MM.1S (cell line): Measurements from ENCODE around the gene NEMF.
"Not testable (repeated sequence)": the region's sequence is repeated elsewhere in the genome, so short reads cannot be mapped to it uniquely, and the experiment has no call there.

Experiments
- DNase-seq: peaks from one replicate; pipeline ENCODE4 v3.0.0-alpha.2; 2015
- H2AFZ ChIP-seq: fragments of 300-600 bp; sonication (generic); 2 replicates; pipeline ENCODE4 v1.6.0; 2016; ENCODE audit warnings: antibody characterized with exemption, low read length
- H3F3A ChIP-seq: fragments of 300-600 bp; sonication (generic); 2 replicates; pipeline ENCODE4 v1.6.1; 2016; ENCODE audit warnings: mild to moderate bottlenecking, antibody characterized with exemption, low read length, moderate library complexity, mixed read lengths; ENCODE audit not compliant: insufficient read depth
- H3K27ac ChIP-seq: fragments of 300-600 bp; sonication (generic); 2 replicates; pipeline ENCODE4 v1.5.1; 2016; ENCODE audit warnings: mild to moderate bottlenecking, low read length
- H3K27me3 ChIP-seq: fragments of 300-600 bp; sonication (generic); replicated peaks from 2 replicates; pipeline ENCODE4 v1.6.0; 2016; ENCODE audit warnings: low read length; ENCODE audit not compliant: insufficient read depth
- H3K36me3 ChIP-seq: fragments of 300-600 bp; sonication (generic); replicated peaks from 2 replicates; pipeline ENCODE4 v1.6.1; 2016; ENCODE audit warnings: mild to moderate bottlenecking, low read length, mixed read lengths; ENCODE audit not compliant: insufficient read depth
- H3K4me1 ChIP-seq: fragments of 300-600 bp; sonication (generic); 2 replicates; pipeline ENCODE4 v1.6.1; 2016; ENCODE audit warnings: low read length, mixed read lengths
- H3K4me2 ChIP-seq: fragments of 300-600 bp; sonication (generic); 2 replicates; pipeline ENCODE4 v1.6.0; 2016; ENCODE audit warnings: low read depth, low read length
- H3K4me3 ChIP-seq: fragments of 300-600 bp; sonication (generic); 2 replicates; pipeline ENCODE4 v1.5.1; 2016; ENCODE audit warnings: low read length, mixed read lengths
- H3K79me2 ChIP-seq: fragments of 300-600 bp; sonication (generic); 2 replicates; pipeline ENCODE4 v1.6.1; 2016; ENCODE audit warnings: mixed run types, low read length, mixed read lengths
- H3K9ac ChIP-seq: fragments of 300-600 bp; sonication (generic); 2 replicates; pipeline ENCODE4 v1.6.1; 2016; ENCODE audit warnings: low read length, mixed read lengths
- H3K9me2 ChIP-seq: fragments of 300-600 bp; sonication (generic); replicated peaks from 2 replicates; pipeline ENCODE4 v1.6.1; 2016; ENCODE audit warnings: mild to moderate bottlenecking, low read length, mixed read lengths; ENCODE audit not compliant: insufficient read depth
- H3K9me3 ChIP-seq: fragments of 300-600 bp; sonication (generic); replicated peaks from 2 replicates; pipeline ENCODE4 v1.6.1; 2016; ENCODE audit warnings: mild to moderate bottlenecking, low read length, mixed read lengths; ENCODE audit not compliant: insufficient read depth
- H4K20me1 ChIP-seq: fragments of 300-600 bp; sonication (generic); 2 replicates; pipeline ENCODE4 v1.6.1; 2016; ENCODE audit warnings: mild to moderate bottlenecking, low read length, moderate library complexity, mixed read lengths; ENCODE audit not compliant: insufficient read depth
- CTCF ChIP-seq: fragments of 300-600 bp; sonication (generic); IDR thresholded peaks from 2 replicates; pipeline ENCODE4 v1.5.1; 2016; ENCODE audit warnings: antibody characterized with exemption, low read length, mixed read lengths
- EZH2 ChIP-seq: fragments of 300-600 bp; sonication (generic); optimal IDR thresholded peaks from 2 replicates; pipeline ENCODE3; 2017; ENCODE audit warnings: low read depth, mild to moderate bottlenecking, antibody characterized with exemption, low read length, mixed read lengths
- EZH2phosphoT487 ChIP-seq: fragments of 300-600 bp; sonication (generic); IDR thresholded peaks from 2 replicates; pipeline ENCODE4 v1.6.1; 2018; ENCODE audit warnings: antibody characterized with exemption, low read length

Gene NEMF

GRCh38 chr14:49875640-49876198, 23.1 kb upstream of the NEMF start:
- no peak for DNase-seq
- no peak overlapping the region for H3K27ac ChIP-seq
- H3K79me2 ChIP-seq = no peaks in the 10 kb centered on the region
- H3K9ac ChIP-seq = no peak overlapping the region
- H3K4me3 ChIP-seq = no peak overlapping the region
- no peak overlapping the region for H3K4me2 ChIP-seq
- H3K4me1 ChIP-seq = no peaks in the 10 kb centered on the region
- H3K27me3 ChIP-seq = no peaks in the 10 kb centered on the region
- H4K20me1 ChIP-seq = no peaks in the 10 kb centered on the region
- H3K9me2 ChIP-seq = no peaks in the 10 kb centered on the region
- no peak for TF ChIP-seq EZH2
- TF ChIP-seq CTCF = no peak
- no peak for TF ChIP-seq EZH2phosphoT487
- H3K36me3 ChIP-seq = no peaks in the 10 kb centered on the region
- H3K9me3 ChIP-seq = no peaks in the 10 kb centered on the region
- no peaks in the 10 kb centered on the region for H3F3A ChIP-seq
- no peak overlapping the region for H2AFZ ChIP-seq

- not testable (repeated sequence) for H3K4me3 ChIP-seq, H3K79me2 ChIP-seq, H3K9me2 ChIP-seq, H3K27ac ChIP-seq, DNase-seq, H3K36me3 ChIP-seq, H3K9me3 ChIP-seq, H4K20me1 ChIP-seq, H2AFZ ChIP-seq, H3K4me2 ChIP-seq, H3F3A ChIP-seq, H3K27me3 ChIP-seq, H3K9ac ChIP-seq, H3K4me1 ChIP-seq
Measured at GRCh38 chr14:49873548-49873947, 21.0 kb upstream of the NEMF start.

- no peak overlapping the region for H3K9ac ChIP-seq
- H3K9me3 ChIP-seq = no peaks in the 10 kb centered on the region
- no peak for DNase-seq
- H3K27me3 ChIP-seq = no peaks in the 10 kb centered on the region
- no peaks in the 10 kb centered on the region for H4K20me1 ChIP-seq
- H3F3A ChIP-seq = peaks cover 8% of the 10 kb centered on the region
- H3K79me2 ChIP-seq = no peaks in the 10 kb centered on the region
- no peaks in the 10 kb centered on the region for H3K36me3 ChIP-seq
- peaks cover 4% of the 10 kb centered on the region for H3K4me1 ChIP-seq
- no peaks in the 10 kb centered on the region for H3K9me2 ChIP-seq
- no peak overlapping the region for H3K4me2 ChIP-seq
- H3K27ac ChIP-seq = no peak overlapping the region
- no peak overlapping the region for H2AFZ ChIP-seq
- no peak overlapping the region for H3K4me3 ChIP-seq
- TF ChIP-seq EZH2phosphoT487 (no peak), EZH2 (no peak), CTCF (no peak)
Measured at GRCh38 chr14:49870908-49871307, 18.3 kb upstream of the NEMF start.

GRCh38 chr14:49868720-49869114, 16.1 kb upstream of the NEMF start:
- no peak for DNase-seq
- no peaks in the 10 kb centered on the region for H4K20me1 ChIP-seq
- no peaks in the 10 kb centered on the region for H3K27me3 ChIP-seq
- no peaks in the 10 kb centered on the region for H3K9me3 ChIP-seq
- H3K9me2 ChIP-seq = no peaks in the 10 kb centered on the region
- H3K4me3 ChIP-seq = peak overlapping the region; percentile 59
- H3K4me1 ChIP-seq = peaks cover 13% of the 10 kb centered on the region
- H3K36me3 ChIP-seq = no peaks in the 10 kb centered on the region
- H3K27ac ChIP-seq = peak overlapping the region; percentile 79; the same call in 1 of the 2 replicates
- H3K79me2 ChIP-seq = no peaks in the 10 kb centered on the region
- TF ChIP-seq EZH2 (no peak), EZH2phosphoT487 (no peak), CTCF (no peak)
- 0 out of 2 replicates have a peak overlapping the region, but pooled peaks have one; percentile 40 for H2AFZ ChIP-seq
- H3F3A ChIP-seq = peaks cover 8% of the 10 kb centered on the region
- peak overlapping the region; percentile 75 for H3K4me2 ChIP-seq
- peak overlapping the region; percentile 55; the same call in 1 of the 2 replicates for H3K9ac ChIP-seq
